ENCODE data around the gene SLC16A10. TPM values are rescaled to one million over a fixed set of nuclear protein-coding genes. Genes with fewer than 3 reads are reported as not detected.
"Not testable (repeated sequence)": the region's sequence is repeated elsewhere in the genome, so short reads cannot be mapped to it uniquely, and the experiment has no call there.

Gene SLC16A10
- total RNA-seq, 2 donors from 2014 or later: 4.8 to 9.5 TPM

DNA sequence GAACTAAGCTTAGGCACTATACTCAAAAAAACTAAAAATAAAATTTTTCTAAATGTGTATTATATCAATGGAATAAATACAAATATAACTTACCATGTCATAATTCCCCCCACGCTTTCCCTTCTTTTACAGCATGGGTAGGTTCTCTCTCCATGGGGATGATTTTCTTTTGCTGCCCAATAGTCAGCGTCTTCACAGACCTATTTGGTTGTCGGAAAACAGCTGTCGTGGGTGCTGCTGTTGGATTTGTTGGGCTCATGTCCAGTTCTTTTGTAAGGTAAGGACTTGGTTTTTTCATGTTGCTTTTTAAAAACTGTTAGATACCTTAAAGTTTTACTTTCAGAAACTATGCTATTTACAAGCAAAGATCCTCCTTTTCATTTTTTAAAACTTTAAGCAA, 85.3 kb downstream of the SLC16A10 start:
- no peak for DNase-seq
- ATAC-seq: no peak
- intact Hi-C loops (cut with DNase I): no loop called here

DNA sequence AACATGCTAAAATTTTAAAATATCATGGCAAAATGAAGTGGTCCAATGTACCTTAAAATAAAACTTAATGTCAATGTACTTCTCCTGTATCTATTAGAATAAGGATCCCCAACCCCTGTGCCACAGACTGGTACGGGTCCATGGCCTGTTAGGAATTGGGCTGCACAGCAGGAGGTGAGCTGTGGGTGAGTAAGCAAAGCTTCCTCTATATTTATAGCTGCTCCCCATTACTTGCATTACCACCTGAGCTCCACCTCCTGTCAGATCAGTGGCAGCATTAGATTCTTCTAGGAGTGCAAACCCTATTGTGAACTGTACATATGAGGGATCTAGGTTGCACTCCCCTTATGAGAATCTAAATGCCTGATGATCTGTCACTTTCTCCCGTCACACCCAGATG, 86.0 kb downstream of the SLC16A10 start:
- intact Hi-C loops (cut with DNase I): no loop called here
- ATAC-seq: no peak
- DNase-seq: no peak

- DNase-seq (no peak), ATAC-seq (no peak)
- intact Hi-C loops (cut with DNase I): no loop called here
Observed at GRCh38 chr6:111173946-111174345, 86.6 kb downstream of the SLC16A10 start.

DNA sequence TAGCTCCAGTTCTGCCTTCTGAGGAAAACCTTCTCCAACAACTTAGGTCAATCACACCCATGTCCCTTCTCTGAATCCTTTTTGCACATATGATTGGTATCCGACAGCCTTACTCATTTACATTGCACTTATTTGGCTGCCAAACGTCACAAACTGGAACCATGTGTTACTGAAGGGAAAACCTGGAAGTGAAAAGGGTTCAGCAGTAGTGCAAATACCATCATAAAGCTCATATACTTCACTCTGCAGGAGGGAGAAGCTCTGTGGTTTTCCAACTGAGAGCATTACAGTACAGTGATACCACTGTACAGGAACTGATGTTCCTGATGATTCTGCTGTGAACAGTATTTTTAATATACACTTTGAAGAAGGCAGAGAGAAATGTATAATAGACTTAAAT, 87.8 kb downstream of the SLC16A10 start:
- ATAC-seq (no peak), DNase-seq (no peak)
- intact Hi-C loops (cut with DNase I): no loop called here

- ATAC-seq (no peak), DNase-seq (no peak)
- intact Hi-C loops (cut with DNase I): no loop called here
Observed at GRCh38 chr6:111176038-111176759, 88.9 kb downstream of the SLC16A10 start.

DNA sequence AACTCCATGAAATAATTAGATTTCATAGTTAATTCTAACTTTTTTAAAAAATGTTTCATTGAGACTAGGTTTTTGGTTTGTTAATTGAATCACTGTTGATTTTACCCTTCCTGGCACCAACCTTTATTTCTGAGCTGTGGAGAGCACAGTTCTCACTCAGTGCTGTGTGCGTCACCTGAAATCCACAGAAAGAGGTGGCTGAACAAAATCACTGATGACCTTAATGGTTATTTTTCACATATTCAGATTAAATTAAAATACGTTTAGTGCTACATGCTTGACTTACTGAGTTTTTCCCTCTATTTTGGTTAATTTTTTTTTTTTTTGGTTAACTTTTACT, 89.4 kb downstream of the SLC16A10 start:
- intact Hi-C loops (cut with DNase I): no loop called here
- no peak for DNase-seq
- ATAC-seq: no peak

DNA sequence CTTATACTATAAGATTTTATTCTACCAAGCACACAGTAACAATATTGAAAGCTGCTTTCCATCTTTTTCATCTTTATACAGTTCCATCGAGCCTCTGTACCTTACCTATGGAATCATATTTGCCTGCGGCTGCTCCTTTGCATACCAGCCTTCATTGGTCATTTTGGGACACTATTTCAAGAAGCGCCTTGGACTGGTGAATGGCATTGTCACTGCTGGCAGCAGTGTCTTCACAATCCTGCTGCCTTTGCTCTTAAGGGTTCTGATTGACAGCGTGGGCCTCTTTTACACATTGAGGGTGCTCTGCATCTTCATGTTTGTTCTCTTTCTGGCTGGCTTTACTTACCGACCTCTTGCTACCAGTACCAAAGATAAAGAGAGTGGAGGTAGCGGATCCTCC, 89.8 kb downstream of the SLC16A10 start:
- ATAC-seq: peak in 1 of 2 donors; percentile 18
- intact Hi-C loops (cut with DNase I): no loop called here
- DNase-seq: no peak

DNA sequence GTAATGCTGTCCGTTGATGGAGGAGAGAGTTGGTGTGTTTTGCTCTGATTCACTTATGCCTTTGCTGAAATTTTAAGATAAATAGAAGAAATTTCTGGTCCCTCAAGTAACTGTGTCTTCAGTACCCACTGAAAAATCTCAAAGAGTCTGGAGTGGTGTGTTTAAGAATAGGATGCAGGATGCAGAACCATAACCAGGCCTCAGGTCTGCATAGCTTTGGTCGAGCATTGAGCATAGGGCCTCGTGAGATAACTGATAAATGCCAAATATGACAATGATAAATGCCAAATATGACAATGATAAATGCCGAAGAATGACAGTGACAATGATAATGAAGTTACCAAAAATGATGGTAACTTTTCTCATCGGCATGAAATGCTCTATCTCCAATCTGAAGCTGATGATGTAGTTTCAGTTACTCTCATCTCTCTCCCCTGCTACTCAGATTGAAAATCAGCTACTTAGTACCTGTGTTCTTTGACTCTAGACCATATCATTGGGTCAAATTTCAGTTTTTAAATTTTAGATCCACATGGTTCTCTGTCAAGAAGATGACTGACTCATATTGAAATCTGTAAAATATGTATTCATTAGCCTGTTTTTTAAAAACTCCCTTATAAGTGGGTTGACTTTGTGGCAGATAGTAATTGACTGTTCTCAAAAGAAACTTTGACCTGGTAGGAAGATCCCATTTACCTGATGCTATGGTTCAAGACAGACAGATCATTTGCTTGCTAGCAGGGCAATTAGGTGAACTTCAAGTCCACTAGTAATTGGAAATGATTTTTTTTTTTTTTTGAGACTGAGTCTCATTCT, 96.6 kb downstream of the SLC16A10 start:
- no peak for DNase-seq
- intact Hi-C loops (cut with DNase I): no loop called here
- no peak for ATAC-seq

DNA sequence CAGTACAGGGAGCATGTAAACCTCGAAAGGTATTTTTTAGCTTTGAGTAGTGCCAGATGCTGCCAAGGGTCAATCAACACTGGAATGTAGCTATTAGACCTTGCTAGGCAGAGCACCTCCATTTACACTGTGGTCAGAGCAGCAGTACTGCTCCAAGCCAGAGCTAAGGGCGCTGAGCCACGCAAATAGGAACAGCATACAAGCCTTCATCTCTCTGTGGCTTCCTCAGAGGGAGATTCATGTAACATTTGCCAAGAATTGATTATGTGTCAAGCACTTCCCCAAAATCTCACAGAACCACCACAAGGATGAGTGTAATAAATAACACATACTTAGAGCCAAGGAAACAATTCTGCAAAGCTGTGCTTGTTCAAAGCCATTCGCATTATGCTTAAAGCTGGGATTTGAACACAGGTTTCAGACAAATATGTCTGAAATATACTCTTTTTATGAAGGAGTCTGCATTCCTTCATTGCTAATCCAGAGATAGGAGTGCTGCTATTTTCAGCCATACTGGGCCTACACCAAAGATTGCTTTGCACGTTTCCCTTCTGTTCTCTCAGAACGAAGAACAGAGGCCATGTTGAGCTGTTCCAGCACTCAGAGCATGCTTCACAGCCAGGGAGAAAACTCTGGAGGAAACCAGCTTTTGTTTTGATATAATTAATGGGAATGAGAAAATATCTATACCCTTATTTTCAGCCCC, 97.7 kb downstream of the SLC16A10 start:
- no peak for ATAC-seq
- intact Hi-C loops (cut with DNase I): no loop called here
- no peak for DNase-seq

- intact Hi-C loops (cut with DNase I): no loop called here
- DNase-seq (no peak), ATAC-seq (no peak)
Observed at GRCh38 chr6:111185954-111186353, 98.7 kb downstream of the SLC16A10 start.

GRCh38 chr6:111187874-111188273, 100.6 kb downstream of the SLC16A10 start:
- ATAC-seq: no peak

DNA sequence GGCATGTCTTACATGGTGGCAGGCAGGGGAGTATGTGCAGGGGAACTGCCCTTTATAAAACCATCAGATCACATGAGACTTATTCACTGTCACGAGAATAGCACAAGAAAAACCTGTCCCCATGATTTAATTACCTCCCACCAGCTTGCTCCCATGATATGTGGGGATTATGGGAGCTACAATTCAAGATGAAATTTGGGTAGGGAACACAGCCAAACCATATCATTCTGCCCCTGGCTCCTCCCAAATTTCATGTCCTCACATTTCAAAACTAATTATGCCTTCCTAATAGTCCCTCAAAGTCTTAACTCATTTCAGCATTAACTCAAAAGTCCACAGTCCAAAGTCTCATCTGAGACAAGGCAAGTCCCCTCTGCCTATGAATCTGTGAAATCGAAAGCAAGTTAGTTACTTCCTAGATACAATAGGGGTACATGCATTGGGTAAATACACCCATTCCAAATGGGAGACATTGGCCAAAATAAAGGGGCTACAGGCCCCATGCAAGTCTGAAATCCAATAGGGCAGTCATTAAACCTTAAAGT, 102.4 kb downstream of the SLC16A10 start:
- intact Hi-C loops (cut with DNase I); ATAC-seq; DNase-seq: not testable (repeated sequence)

More at GRCh38 chr6:111187874-111188273, 100.6 kb downstream of the SLC16A10 start:
- no peak for DNase-seq
- intact Hi-C loops (cut with DNase I): no loop called here

- intact Hi-C loops (cut with DNase I): no loop called here
- DNase-seq (no peak), ATAC-seq (no peak)
Observed at GRCh38 chr6:111190637-111191036, 103.3 kb downstream of the SLC16A10 start.

DNA sequence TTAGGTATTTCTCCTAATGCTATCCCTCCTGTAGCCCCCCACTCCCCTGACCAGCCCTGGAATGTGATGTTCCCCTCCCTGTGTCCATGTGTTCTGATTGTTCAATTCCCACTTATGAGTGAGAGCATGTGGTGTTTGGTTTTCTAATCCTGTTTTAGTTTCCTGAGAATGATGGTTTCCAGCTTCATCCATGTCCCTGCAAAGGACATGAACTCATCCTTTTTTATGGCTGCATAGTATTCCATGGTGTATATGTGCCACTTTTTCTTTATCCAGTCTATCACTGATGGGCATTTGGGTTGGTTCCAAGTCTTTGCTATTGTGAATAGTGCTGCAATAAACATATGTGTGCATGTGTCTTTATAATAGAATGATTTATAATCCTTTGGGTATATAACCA, 103.8 kb downstream of the SLC16A10 start:
- intact Hi-C loops (cut with DNase I); ATAC-seq; DNase-seq: not testable (repeated sequence)

DNA sequence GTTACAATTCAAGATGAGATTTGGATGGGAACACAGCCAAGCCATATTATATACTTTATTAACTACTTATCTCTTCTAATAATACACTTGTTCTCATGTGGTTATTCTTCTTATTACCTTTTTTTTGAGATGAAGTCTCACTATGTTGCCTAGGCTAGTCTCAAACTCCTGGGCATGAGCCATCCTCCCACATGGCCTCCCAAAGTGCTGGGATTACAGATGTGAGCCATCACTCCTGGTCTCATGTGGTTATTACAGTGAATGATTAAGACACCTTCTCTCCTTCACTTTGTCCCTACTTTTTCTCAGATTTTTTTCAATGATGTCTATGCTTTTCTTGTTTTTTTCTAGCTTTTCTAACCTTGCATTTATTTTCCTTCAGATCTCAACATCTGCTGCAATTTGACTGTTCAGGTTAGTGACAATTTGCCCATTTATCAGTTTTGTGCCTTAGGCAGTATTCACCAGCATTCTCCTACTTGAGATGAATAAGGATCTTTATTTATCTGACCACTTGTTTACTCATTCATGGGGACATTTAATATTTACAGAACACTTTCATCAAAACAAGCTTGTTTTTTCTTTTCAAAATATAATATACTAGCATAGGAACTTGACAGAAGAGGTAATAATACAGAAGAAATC, 105.7 kb downstream of the SLC16A10 start:
- DNase-seq (no peak), ATAC-seq (no peak)
- intact Hi-C loops (cut with DNase I): no loop called here

DNA sequence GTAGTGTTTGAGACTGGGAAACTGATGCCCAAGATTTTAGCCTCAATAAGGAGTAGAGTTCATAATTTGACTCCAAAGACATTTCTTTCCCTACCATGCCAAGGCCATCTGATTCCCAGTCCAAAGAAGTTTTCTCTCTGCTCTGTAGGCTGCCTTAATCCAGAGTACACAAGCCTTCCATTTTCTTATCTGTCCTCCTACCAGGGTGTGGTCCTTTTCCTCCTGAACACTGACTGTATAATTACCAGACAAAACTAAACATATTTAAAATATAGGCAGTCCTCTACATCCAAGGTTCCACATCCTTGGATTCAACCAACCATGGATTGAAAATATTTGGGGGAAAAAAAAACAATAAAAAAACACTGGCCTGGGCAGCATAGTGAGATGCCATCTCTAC, 108.4 kb downstream of the SLC16A10 start:
- ATAC-seq: no peak
- intact Hi-C loops (cut with DNase I): no loop called here
- no peak for DNase-seq

- intact Hi-C loops (cut with DNase I): no loop called here
- DNase-seq (no peak), ATAC-seq (no peak)
Observed at GRCh38 chr6:111198841-111199240, 111.5 kb downstream of the SLC16A10 start.

DNA sequence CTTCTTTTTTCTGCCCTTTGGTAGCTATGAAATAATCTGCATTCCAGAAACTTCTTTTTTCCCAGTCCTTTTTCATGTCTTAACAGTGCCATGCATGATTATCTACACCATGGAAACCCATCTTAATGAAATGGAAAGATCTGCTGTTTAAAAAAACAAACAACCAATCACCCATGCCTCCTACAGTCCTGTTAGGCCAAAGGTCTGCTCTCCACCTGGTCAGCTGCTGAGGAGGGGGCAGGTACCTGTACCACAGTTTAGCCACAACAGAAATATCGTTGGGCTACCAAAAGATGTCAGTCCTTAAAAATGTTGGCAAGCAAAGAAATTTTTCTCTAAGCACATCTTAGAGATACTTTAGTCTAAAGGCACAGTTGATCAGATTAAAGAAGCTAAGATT, 112.6 kb downstream of the SLC16A10 start:
- ATAC-seq (no peak), DNase-seq (no peak)
- intact Hi-C loops (cut with DNase I): loop anchor here in 1 of 2 donors (10.0 kb wide), 1 partner anchor 115 kb away; the partner anchor contains the start of gene SLC16A10
